ENCODE measurements around the gene ENPEP. TPM values are rescaled to one million over a fixed set of nuclear protein-coding genes. Genes with fewer than 3 reads are reported as not detected.
"Not testable (repeated sequence)": the region's sequence is repeated elsewhere in the genome, so short reads cannot be mapped to it uniquely, and the experiment has no call there.

The ENPEP gene
- total RNA-seq, 2 experiments from 2014 or later: 0.21 TPM; not detected in 1

- H3K9me2 ChIP-seq (ENCODE audit: insufficient read depth, low read length): no peaks in the 10 kb centered on the region
- CTCF ChIA-PET (ENCODE audit: unreplicated experiment): no interaction called here
- POLR2A ChIA-PET: interaction anchor here (0.6 to 1.1 kb wide), 2 partner anchors 15 to 1011 kb away, joined by 3 read pairs; no protein-coding TSS in a partner anchor
- DNase-seq (ENCODE audit: low spot score): no peak
- H2AFZ ChIP-seq (ENCODE audit: low read length): no peak overlapping the region
- H3K27ac ChIP-seq (ENCODE audit: low read depth, low read length, poor library complexity, severe bottlenecking): no peak overlapping the region
- H3K4me1 ChIP-seq (ENCODE audit: insufficient read depth, low read length, poor library complexity, severe bottlenecking): no peaks in the 10 kb centered on the region
- BruUV-seq (replicated peaks): no TSS peak
- intact Hi-C loops (cut with micrococcal nuclease; ENCODE audit: unreplicated experiment): no loop called here
- no peaks in the 10 kb centered on the region for H4K20me1 ChIP-seq (ENCODE audit: insufficient read depth, low read length)
- H3K4me3 ChIP-seq (ENCODE audit: low read depth, low read length, poor library complexity, severe bottlenecking): no peak overlapping the region
- H3K9me3 ChIP-seq (ENCODE audit: low read length): no peaks in the 10 kb centered on the region
- H3K36me3 ChIP-seq (ENCODE audit: insufficient read depth, low read length): no peaks in the 10 kb centered on the region
- H3K4me2 ChIP-seq (ENCODE audit: low read length): no peak overlapping the region
- no peaks in the 10 kb centered on the region for H3K79me2 ChIP-seq (ENCODE audit: insufficient read depth, low read depth, low read length)
- no peak for TF ChIP-seq CTCF (conservative IDR thresholded peaks at IDR 0.05; ENCODE audit: low read length)
- TF ChIP-seq EZH2phosphoT487 (IDR thresholded peaks at IDR 0.05; ENCODE audit: borderline replicate concordance, low read depth, low read length): no peak
These were observed 77.2 kb downstream of the ENPEP start for GRCh38 chr4:110553197-110553596.

GRCh38 chr4:110567214-110567613, 91.3 kb downstream of the ENPEP start:
- BruUV-seq (replicated peaks): no TSS peak
- no peak overlapping the region for H3K4me2 ChIP-seq (ENCODE audit: low read length)
- ChIA-PET CTCF (ENCODE audit: unreplicated experiment) (no interaction called here), POLR2A (no interaction called here)
- H3K79me2 ChIP-seq (ENCODE audit: insufficient read depth, low read depth, low read length): no peaks in the 10 kb centered on the region
- DNase-seq (ENCODE audit: low spot score): no peak
- H3K4me1 ChIP-seq (ENCODE audit: insufficient read depth, low read length, poor library complexity, severe bottlenecking): no peaks in the 10 kb centered on the region
- no peak overlapping the region for H3K27ac ChIP-seq (ENCODE audit: low read depth, low read length, poor library complexity, severe bottlenecking)
- no peaks in the 10 kb centered on the region for H3K9me3 ChIP-seq (ENCODE audit: low read length)
- no peaks in the 10 kb centered on the region for H4K20me1 ChIP-seq (ENCODE audit: insufficient read depth, low read length)
- no peaks in the 10 kb centered on the region for H3K9me2 ChIP-seq (ENCODE audit: insufficient read depth, low read length)
- no peak overlapping the region for H3K4me3 ChIP-seq (ENCODE audit: low read depth, low read length, poor library complexity, severe bottlenecking)
- intact Hi-C loops (cut with micrococcal nuclease; ENCODE audit: unreplicated experiment): no loop called here
- no peaks in the 10 kb centered on the region for H3K36me3 ChIP-seq (ENCODE audit: insufficient read depth, low read length)
- no peak for TF ChIP-seq CTCF (conservative IDR thresholded peaks at IDR 0.05; ENCODE audit: low read length)
- no peak for TF ChIP-seq EZH2phosphoT487 (IDR thresholded peaks at IDR 0.05; ENCODE audit: borderline replicate concordance, low read depth, low read length)
- no peak overlapping the region for H2AFZ ChIP-seq (ENCODE audit: low read length)

- H3K9me2 ChIP-seq (ENCODE audit: insufficient read depth, low read length); H4K20me1 ChIP-seq (ENCODE audit: insufficient read depth, low read length); BruUV-seq (replicated peaks); H3K4me2 ChIP-seq (ENCODE audit: low read length); H3K36me3 ChIP-seq (ENCODE audit: insufficient read depth, low read length); CTCF ChIA-PET (ENCODE audit: unreplicated experiment); intact Hi-C loops (cut with micrococcal nuclease; ENCODE audit: unreplicated experiment); H2AFZ ChIP-seq (ENCODE audit: low read length); DNase-seq (ENCODE audit: low spot score); POLR2A ChIA-PET; H3K79me2 ChIP-seq (ENCODE audit: insufficient read depth, low read depth, low read length); H3K27ac ChIP-seq (ENCODE audit: low read depth, low read length, poor library complexity, severe bottlenecking); H3K4me3 ChIP-seq (ENCODE audit: low read depth, low read length, poor library complexity, severe bottlenecking); H3K4me1 ChIP-seq (ENCODE audit: insufficient read depth, low read length, poor library complexity, severe bottlenecking); H3K9me3 ChIP-seq (ENCODE audit: low read length): not testable (repeated sequence)
These were observed 100.7 kb downstream of the ENPEP start for GRCh38 chr4:110576696-110577095.
